Lung (tissue), 12 donors: ENCODE data around the gene ELFN1. TPM values are rescaled to one million over a fixed set of nuclear protein-coding genes. Genes with fewer than 3 reads are reported as not detected.

Experiments
- ATAC-seq: fragments of 200-7000 bp; cut with Tn5 transposase; one replicate; pipeline ENCODE4 v1.9.1; 2020; ENCODE audit warnings: moderate number of reproducible peaks; ENCODE audit not compliant: insufficient read depth, low FRiP score
- DNase-seq, 3 donors: peaks; one replicate each; pipeline ENCODE4 v3.0.0-alpha.2; 2013 to 2017
- H3K27ac ChIP-seq, 2 donors: one replicate each; pipeline ENCODE4 v1.5.1; 2013; ENCODE audit warnings: mild to moderate bottlenecking in 2 of 2, moderate library complexity in 2 of 2, control low read depth in 1 of 2, inconsistent platforms in 1 of 2, low read depth in 1 of 2, low read length in 1 of 2
- H3K27me3 ChIP-seq, 3 donors: one replicate each; pipeline ENCODE4 v1.5.1; 2013; ENCODE audit warnings: low read length in 2 of 3; ENCODE audit not compliant: control insufficient read depth in 3 of 3, insufficient read depth in 3 of 3
- H3K36me3 ChIP-seq, 4 donors: one replicate each; pipeline ENCODE4 v1.5.1; 2013; ENCODE audit warnings: low read length in 4 of 4, mild to moderate bottlenecking in 1 of 4, moderate library complexity in 1 of 4; ENCODE audit not compliant: control insufficient read depth in 4 of 4, insufficient read depth in 4 of 4
- H3K4me1 ChIP-seq, 5 donors: one replicate each; pipeline ENCODE4 v1.5.1; 2013; ENCODE audit warnings: low read length in 5 of 5, mild to moderate bottlenecking in 2 of 5, moderate library complexity in 1 of 5; ENCODE audit not compliant: control insufficient read depth in 5 of 5, insufficient read depth in 5 of 5
- H3K4me3 ChIP-seq: one replicate; pipeline ENCODE4 v1.5.1; 2013; ENCODE audit warnings: mild to moderate bottlenecking, control low read depth, moderate library complexity
- H3K9ac ChIP-seq, 2 donors: one replicate each; pipeline ENCODE4 v1.5.1; 2013; ENCODE audit warnings: low read length in 2 of 2, control low read depth in 1 of 2; ENCODE audit not compliant: insufficient read depth in 1 of 2
- H3K9me3 ChIP-seq, 4 donors: one replicate each; pipeline ENCODE4 v1.5.1; 2013; ENCODE audit warnings: low read length in 3 of 4, mild to moderate bottlenecking in 1 of 4, moderate library complexity in 1 of 4; ENCODE audit not compliant: control insufficient read depth in 4 of 4, insufficient read depth in 3 of 4
- CTCF ChIP-seq: IDR thresholded peaks from 2 replicates; pipeline ENCODE4 v1.5.1; 2012; ENCODE audit warnings: mild to moderate bottlenecking; ENCODE audit errors: control extremely low read depth, extremely low read depth
- WGBS, 2 donors: extraction: QIAGEN DNeasy Blood & Tissue Kit; methylation state at CpG; one replicate each; pipeline ENCODE4 v1.1.7; 2013; 5-methylcytosine and 5-hydroxymethylcytosine counted together
- polyA plus RNA-seq, 2 donors: library from polyadenylated mRNA; stranded (reverse); fragments of 200-250 nt; gene quantifications; one replicate each; pipeline ENCODE4 v1.2.1, GENCODE V29; 2013
- total RNA-seq, 2 donors: library from RNA; depleted of rRNA in 1 of 2; stranded (reverse); fragments of >200 nt in 1 of 2; gene quantifications; one replicate each; pipeline ENCODE4 v1.2.1, GENCODE V29; 2014 to 2021
- donor health status: control.
- donor health status: control.
- donor health status: Bipolar disorder and iron deficiency.
- donor health status: healthy.
- donor health status: DM: yes; HTN: yes; CAD: no.

The ELFN1 gene
- total and polyA plus RNA-seq, 4 donors = 0.43 to 1.4 (median 1.0) TPM

GRCh38 chr7:1676550-1677078, 6.5 kb downstream of the ELFN1 start:
- Histone ChIP-seq H3K27me3 (peaks cover 0 to 15% (median 13%) of the 10 kb centered on the region in 3 donors), H3K4me3 (no peak overlapping the region), H3K9me3 (peaks cover 0 to 5% (median 0%) of the 10 kb centered on the region in 4 donors), H3K4me1 (peaks cover 0 to 2% (median 0%) of the 10 kb centered on the region in 5 donors), H3K36me3 (no peaks in the 10 kb centered on the region), H3K9ac (no peak overlapping the region), H3K27ac (no peak overlapping the region)
- no peak for TF ChIP-seq CTCF
- ATAC-seq (no peak), DNase-seq (peak in 1 of 3 donors; percentile 10)
- WGBS, 2 donors = 75 to 82% methylated on average over 23 of the region's 23 CpGs

GRCh38 chr7:1677206-1678080, 7.4 kb downstream of the ELFN1 start:
- H3K27me3 ChIP-seq = peaks cover 0 to 13% (median 11%) of the 10 kb centered on the region in 3 donors
- ATAC-seq (no peak), DNase-seq (peak in 1 of 3 donors; percentile 6)
- 77 to 81% methylated on average over 25 of the region's 25 CpGs for WGBS, 2 donors
- H3K9ac ChIP-seq = no peak overlapping the region
- no peaks in the 10 kb centered on the region for H3K36me3 ChIP-seq
- peaks cover 0 to 2% (median 0%) of the 10 kb centered on the region in 5 donors for H3K4me1 ChIP-seq
- peaks cover 0 to 6% (median under 1%) of the 10 kb centered on the region in 4 donors for H3K9me3 ChIP-seq
- no peak overlapping the region for H3K4me3 ChIP-seq
- no peak overlapping the region for H3K27ac ChIP-seq
- TF ChIP-seq CTCF = no peak

GRCh38 chr7:1678081-1678543, 8.0 kb downstream of the ELFN1 start:
- H3K27me3 ChIP-seq = peaks cover 0 to 9% (median 7%) of the 10 kb centered on the region in 3 donors
- ATAC-seq (no peak), DNase-seq (peak in 1 of 3 donors; percentile 8)
- no peak for TF ChIP-seq CTCF
- H3K4me3 ChIP-seq = no peak overlapping the region
- peaks cover 0 to 6% (median 2%) of the 10 kb centered on the region in 4 donors for H3K9me3 ChIP-seq
- H3K36me3 ChIP-seq = no peaks in the 10 kb centered on the region
- no peak overlapping the region for H3K27ac ChIP-seq
- peaks cover 0 to 2% (median 0%) of the 10 kb centered on the region in 5 donors for H3K4me1 ChIP-seq
- H3K9ac ChIP-seq = no peak overlapping the region
- 91 to 98% methylated on average over 13 of the region's 13 CpGs for WGBS, 2 donors
